Pancreas (tissue), 10 donors: ENCODE measurements around the gene UPK3A. TPM values are rescaled to one million over a fixed set of nuclear protein-coding genes. Genes with fewer than 3 reads are reported as not detected.

ENCODE experiments used
- ATAC-seq, 4 donors: fragments of 200-7000 bp; cut with Tn5 transposase; one replicate each; pipeline versions ENCODE4 v1.8.0 to v1.9.1; 2020; ENCODE audit warnings: mild to moderate bottlenecking in 4 of 4, moderate library complexity in 4 of 4
- DNase-seq, 6 donors: peaks; one replicate each; pipeline ENCODE4 v3.0.0-alpha.2; 2020
- FAIRE-seq: peaks from 2 replicates; lab custom pipeline; 2012; peaks lifted over from hg19 to GRCh38; lab: Jason Lieb, UNC
- H3K27ac ChIP-seq, 4 donors: fragments of 200-600 bp; sonication (generic); 1 replicate in 3 of 4; 2 replicates in 1 of 4; pipeline versions ENCODE4 v1.5.0 to v1.8.0; 2020
- H3K27me3 ChIP-seq, 4 donors: fragments of 200-600 bp; one replicate each; pipeline ENCODE4 v1.8.0; 2021
- H3K36me3 ChIP-seq, 3 donors: fragments of 200-600 bp; sonication (generic) in 1 of 3; one replicate each; pipeline versions ENCODE4 v1.5.0 to v1.8.0; 2020 to 2021
- H3K4me1 ChIP-seq, 3 donors: fragments of 200-600 bp; one replicate each; pipeline ENCODE4 v1.8.0; 2021
- H3K4me3 ChIP-seq, 4 donors: fragments of 200-600 bp; sonication (generic) in 2 of 4; one replicate each; pipeline versions ENCODE4 v1.5.0 to v1.8.0; 2020 to 2021
- H3K9me3 ChIP-seq, 4 donors: fragments of 200-600 bp; one replicate each; pipeline ENCODE4 v1.8.0; 2021
- CTCF ChIP-seq, 4 donors: fragments of 200-600 bp; sonication (generic) in 3 of 4; IDR thresholded peaks; one replicate each; pipeline versions ENCODE4 v1.5.0 to v1.8.0; 2021; ENCODE audit warnings: antibody characterized with exemption in 4 of 4
- WGBS, 2 donors: extraction: QIAGEN DNeasy Blood & Tissue Kit; methylation state at CpG; one replicate each; pipeline ENCODE4 v1.1.7; 2013; 5-methylcytosine and 5-hydroxymethylcytosine counted together
- intact Hi-C, 3 donors: fragments of 100-400 bp; cut with DNase I; formaldehyde crosslinking; loops; one replicate each; pipeline versions ENCODE4 v1.11.1 to v1.14.2; 2022
- polyA plus RNA-seq, 2 donors: library from polyadenylated mRNA; stranded (reverse); fragments of 200-250 nt; gene quantifications; one replicate each; pipeline ENCODE4 v1.2.3, GENCODE V29; 2013
- total RNA-seq, 6 donors: library from RNA; stranded (reverse); fragmentation: NEBNext Ultra II Directional in 4 of 6; extraction: Animal tissue kit (Norgen Biotek cat#: 25700) in 4 of 6; gene quantifications; one replicate each; pipeline versions ENCODE4 v1.2.1 to v1.2.4, GENCODE V29; 2021 to 2023
- donor health status: healthy with polysubstance abuse.
- donor health status: DM: no; HTN: no; CAD: no; lungs with moderate emphysema.
- donor health status: DM: no; HTN: no; CAD: no.
- donor health status: control.
- donor health status: control.
- donor health status: Bipolar disorder and iron deficiency.
- donor health status: DM: yes; HTN: yes; CAD: no.
- donor health status: DM: no; HTN: no; CAD: no.
- donor health status: DM: no; HTN: no; CAD: no.
- donor health status: DM: yes; HTN: yes; CAD: no.

The UPK3A gene
- total and polyA plus RNA-seq, 8 donors: 0.21 TPM; not detected in 7

GRCh38 chr22:45290410-45290936 is 5.7 kb downstream of the UPK3A start:
- no peak for DNase-seq
- Histone ChIP-seq H3K9me3 (no peaks in the 10 kb centered on the region), H3K4me3 (no peak overlapping the region), H3K4me1 (no peaks in the 10 kb centered on the region), H3K27ac (no peak overlapping the region), H3K27me3 (no peaks in the 10 kb centered on the region), H3K36me3 (no peaks in the 10 kb centered on the region)
- intact Hi-C loops: no loop called here
- TF ChIP-seq CTCF (IDR thresholded peaks at IDR 0.05): no peak
- peak in 2 of 4 donors; percentile 17 to 47 for ATAC-seq
- 28 to 35% methylated on average over 18 of the region's 18 CpGs for WGBS, 2 donors
- no peak for FAIRE-seq

- FAIRE-seq: no peak
- H3K27ac ChIP-seq: no peak overlapping the region
- no peak overlapping the region for H3K4me3 ChIP-seq
- no peaks in the 10 kb centered on the region for H3K4me1 ChIP-seq
- H3K27me3 ChIP-seq: no peaks in the 10 kb centered on the region
- H3K9me3 ChIP-seq: no peaks in the 10 kb centered on the region
- no peak for DNase-seq
- intact Hi-C loops: no loop called here
- no peak for ATAC-seq
- 74 to 80% methylated on average over 8 of the region's 8 CpGs for WGBS, 2 donors
- no peak for TF ChIP-seq CTCF (IDR thresholded peaks at IDR 0.05)
- no peaks in the 10 kb centered on the region for H3K36me3 ChIP-seq
These were observed 6.5 kb downstream of the UPK3A start for GRCh38 chr22:45291061-45291930.

- ATAC-seq (no peak), DNase-seq (no peak), FAIRE-seq (no peak)
- TF ChIP-seq CTCF (IDR thresholded peaks at IDR 0.05): no peak
- no peaks in the 10 kb centered on the region for H3K36me3 ChIP-seq
- H3K27ac ChIP-seq: no peak overlapping the region
- 70 to 75% methylated on average over 9 of the region's 9 CpGs for WGBS, 2 donors
- no peaks in the 10 kb centered on the region for H3K9me3 ChIP-seq
- intact Hi-C loops: no loop called here
- no peaks in the 10 kb centered on the region for H3K4me1 ChIP-seq
- H3K27me3 ChIP-seq: no peaks in the 10 kb centered on the region
- no peak overlapping the region for H3K4me3 ChIP-seq
These were observed 7.2 kb downstream of the UPK3A start for GRCh38 chr22:45291931-45292290.

- 54 to 58% methylated on average over 23 of the region's 23 CpGs for WGBS, 2 donors
- Histone ChIP-seq H3K4me3 (no peak overlapping the region), H3K9me3 (no peaks in the 10 kb centered on the region), H3K36me3 (no peaks in the 10 kb centered on the region), H3K27me3 (no peaks in the 10 kb centered on the region), H3K4me1 (no peaks in the 10 kb centered on the region), H3K27ac (no peak overlapping the region)
- no peak for ATAC-seq
- intact Hi-C loops: no loop called here
- TF ChIP-seq CTCF (IDR thresholded peaks at IDR 0.05): no peak
- no peak for DNase-seq
- FAIRE-seq: no peak
These were observed 8.1 kb downstream of the UPK3A start for GRCh38 chr22:45292731-45293442.
